ENCODE data around the gene IL17RD. TPM values are rescaled to one million over a fixed set of nuclear protein-coding genes. Genes with fewer than 3 reads are reported as not detected.
A peak's percentile ranks its signal among the peaks of the same experiment; 100 is the strongest.

The IL17RD gene
- total RNA-seq, 1 donor: 13.6 TPM

DNA sequence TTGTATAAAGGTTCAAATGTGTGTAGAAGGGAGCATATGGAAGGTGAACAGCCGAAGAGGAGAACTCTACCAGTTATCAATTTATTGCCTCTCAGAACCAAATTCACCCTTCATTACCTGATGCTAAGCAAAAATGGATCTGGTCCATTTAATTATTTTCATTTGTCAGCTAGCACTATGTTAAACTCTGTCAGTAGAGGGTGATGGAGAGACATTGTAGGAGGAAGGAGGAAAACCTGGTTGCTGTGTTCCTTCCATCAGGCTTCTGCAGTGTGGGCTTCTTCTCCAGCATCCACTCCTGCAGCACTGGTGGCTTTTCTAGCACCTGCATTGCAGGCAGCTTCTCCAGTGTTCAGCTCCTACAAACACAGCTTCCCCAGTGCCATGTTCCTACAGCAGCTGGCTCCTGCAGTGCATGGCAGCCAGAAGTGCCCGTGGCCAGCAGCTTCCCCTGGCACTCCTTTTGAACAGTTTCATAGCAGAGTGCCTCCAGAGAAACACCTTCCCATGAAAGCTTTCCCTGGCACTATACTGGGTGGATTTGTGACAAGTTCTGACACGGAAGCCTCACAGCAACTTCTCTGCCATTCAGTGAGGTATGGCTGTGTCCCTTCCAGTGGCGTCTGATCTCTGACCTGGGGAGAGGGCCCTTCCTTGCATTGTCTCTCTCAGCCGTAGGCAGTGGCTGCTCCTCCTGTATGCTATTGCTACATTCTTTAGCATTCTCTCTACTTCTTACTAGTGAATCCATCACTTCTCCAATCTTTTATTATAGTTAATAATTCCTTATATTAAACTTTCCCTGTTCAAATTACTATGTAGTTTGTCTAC is 14.6 kb upstream of the IL17RD start:
- peak; percentile 42 for DNase-seq (ENCODE audit: low read depth)
- H3K4me3 ChIP-seq (ENCODE audit: low read depth, low read length): no peak overlapping the region
- TF ChIP-seq, protein P1, sequence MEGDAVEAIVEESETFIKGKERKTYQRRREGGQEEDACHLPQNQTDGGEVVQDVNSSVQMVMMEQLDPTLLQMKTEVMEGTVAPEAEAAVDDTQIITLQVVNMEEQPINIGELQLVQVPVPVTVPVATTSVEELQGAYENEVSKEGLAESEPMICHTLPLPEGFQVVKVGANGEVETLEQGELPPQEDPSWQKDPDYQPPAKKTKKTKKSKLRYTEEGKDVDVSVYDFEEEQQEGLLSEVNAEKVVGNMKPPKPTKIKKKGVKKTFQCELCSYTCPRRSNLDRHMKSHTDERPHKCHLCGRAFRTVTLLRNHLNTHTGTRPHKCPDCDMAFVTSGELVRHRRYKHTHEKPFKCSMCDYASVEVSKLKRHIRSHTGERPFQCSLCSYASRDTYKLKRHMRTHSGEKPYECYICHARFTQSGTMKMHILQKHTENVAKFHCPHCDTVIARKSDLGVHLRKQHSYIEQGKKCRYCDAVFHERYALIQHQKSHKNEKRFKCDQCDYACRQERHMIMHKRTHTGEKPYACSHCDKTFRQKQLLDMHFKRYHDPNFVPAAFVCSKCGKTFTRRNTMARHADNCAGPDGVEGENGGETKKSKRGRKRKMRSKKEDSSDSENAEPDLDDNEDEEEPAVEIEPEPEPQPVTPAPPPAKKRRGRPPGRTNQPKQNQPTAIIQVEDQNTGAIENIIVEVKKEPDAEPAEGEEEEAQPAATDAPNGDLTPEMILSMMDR (IDR thresholded peaks at IDR 0.05; ENCODE audit: insufficient read depth, low read length): peak; percentile 52

- no peak for DNase-seq (ENCODE audit: low read depth)
- TF ChIP-seq, protein P1 (IDR thresholded peaks at IDR 0.05; ENCODE audit: insufficient read depth, low read length): no peak
- no peak overlapping the region for H3K4me3 ChIP-seq (ENCODE audit: low read depth, low read length)
These were observed 10.9 kb upstream of the IL17RD start for GRCh38 chr3:57176045-57176444.

DNA sequence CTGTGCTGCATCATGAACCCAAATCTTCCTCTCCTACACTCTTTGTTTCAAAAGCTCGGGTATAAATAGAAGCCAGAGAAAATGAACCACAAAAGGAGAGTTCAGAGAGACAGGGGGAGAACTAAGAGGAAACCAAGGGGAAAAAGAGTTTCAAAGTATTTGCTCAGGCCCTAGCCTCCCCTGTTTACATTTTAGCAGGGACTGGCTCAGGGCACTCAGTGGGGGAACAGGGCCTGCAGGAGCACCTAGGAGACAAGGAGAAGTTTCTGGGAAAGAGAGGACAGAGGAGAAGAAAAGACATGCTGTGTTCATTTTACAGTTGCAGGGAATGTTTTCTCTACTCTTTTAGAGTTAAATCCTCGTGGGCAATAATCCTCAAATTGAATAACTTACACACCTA is 8.5 kb upstream of the IL17RD start:
- H3K4me3 ChIP-seq (ENCODE audit: low read depth, low read length): no peak overlapping the region
- no peak for DNase-seq (ENCODE audit: low read depth)
- TF ChIP-seq, protein P1 (IDR thresholded peaks at IDR 0.05; ENCODE audit: insufficient read depth, low read length): no peak

DNA sequence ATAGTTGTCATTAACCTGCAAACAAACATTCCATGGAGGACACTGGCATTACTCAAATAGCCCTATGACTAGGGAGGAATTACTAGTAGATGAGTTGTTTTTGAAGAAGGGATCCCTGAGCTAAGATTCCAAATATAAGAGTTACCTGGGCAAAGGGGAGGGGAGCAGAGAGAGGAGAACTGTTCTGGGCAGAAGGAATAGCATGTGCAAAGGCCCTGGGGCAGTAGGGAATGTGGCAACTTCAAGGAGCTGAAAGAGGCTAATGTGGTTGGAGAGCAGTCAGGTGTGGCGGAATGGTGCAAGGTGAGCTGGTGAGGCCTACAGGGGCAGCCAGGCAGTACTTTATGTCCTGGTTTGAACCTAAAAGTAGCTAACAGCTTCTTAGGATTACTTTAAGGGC is 5.8 kb upstream of the IL17RD start:
- TF ChIP-seq, protein P1 (IDR thresholded peaks at IDR 0.05; ENCODE audit: insufficient read depth, low read length): no peak
- no peak overlapping the region for H3K4me3 ChIP-seq (ENCODE audit: low read depth, low read length)
- DNase-seq (ENCODE audit: low read depth): no peak

DNA sequence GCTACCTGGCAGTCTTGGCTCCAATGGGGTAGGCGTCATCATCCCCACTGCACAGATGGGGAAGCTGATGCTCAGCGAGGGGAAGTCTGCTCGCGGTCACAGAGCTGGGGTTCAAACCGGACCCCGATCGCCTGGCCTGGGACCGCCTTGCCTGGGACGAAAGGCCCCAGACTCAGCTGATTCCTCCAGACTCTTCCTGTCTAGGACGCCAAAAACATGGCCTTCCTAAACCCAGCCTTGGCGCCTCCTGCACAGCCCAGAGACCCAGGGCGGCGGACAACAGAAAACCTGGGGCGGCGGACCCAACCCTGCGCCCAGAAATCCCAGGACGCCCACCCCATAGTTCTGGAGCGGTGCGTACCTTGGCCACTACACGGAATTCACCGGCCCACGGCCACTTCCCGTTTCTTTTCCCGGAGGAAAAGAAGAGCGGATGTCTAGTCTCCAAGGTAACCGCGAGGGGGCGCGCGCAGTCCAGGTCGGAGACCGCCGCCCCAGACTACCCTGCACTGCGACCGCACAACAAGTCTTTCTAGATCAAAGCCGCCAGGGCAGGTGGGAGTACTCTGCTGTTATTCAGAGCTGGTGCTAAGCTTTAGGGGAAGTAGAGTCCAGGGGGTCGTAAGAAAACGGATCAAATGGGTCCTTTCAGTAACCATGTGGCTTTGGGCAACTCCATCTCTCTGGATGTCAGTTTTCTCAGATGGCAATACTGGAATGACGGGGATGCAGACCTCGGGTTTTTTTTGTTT is 4.9 kb upstream of the IL17RD start:
- TF ChIP-seq, protein P1 (IDR thresholded peaks at IDR 0.05; ENCODE audit: insufficient read depth, low read length): peak; percentile 77
- DNase-seq (ENCODE audit: low read depth): peak; percentile 64
- H3K4me3 ChIP-seq (ENCODE audit: low read depth, low read length): peak overlapping the region; percentile 62

- TF ChIP-seq, protein P1 (IDR thresholded peaks at IDR 0.05; ENCODE audit: insufficient read depth, low read length): no peak
- no peak for DNase-seq (ENCODE audit: low read depth)
- H3K4me3 ChIP-seq (ENCODE audit: low read depth, low read length): no peak overlapping the region
These were observed 4.0 kb upstream of the IL17RD start for GRCh38 chr3:57169108-57169507.

Measured in fibroblast of the aortic adventitia (primary cell).